IPS-15b (cell line): ENCODE data around the gene BUB1B.

Experiments
- H3K27me3 ChIP-seq: one replicate; pipeline ENCODE4 v1.6.1; 2013; ENCODE audit warnings: low read length; ENCODE audit not compliant: control insufficient read depth, insufficient read depth
- H3K36me3 ChIP-seq: one replicate; pipeline ENCODE4 v1.6.1; 2013; ENCODE audit warnings: low read length; ENCODE audit not compliant: control insufficient read depth, insufficient read depth
- H3K4me1 ChIP-seq: one replicate; pipeline ENCODE4 v1.6.1; 2013; ENCODE audit warnings: mild to moderate bottlenecking, low read length; ENCODE audit not compliant: control insufficient read depth, insufficient read depth
- H3K4me3 ChIP-seq: one replicate; pipeline ENCODE4 v1.5.1; 2013; ENCODE audit warnings: low read depth, low read length
- H3K9ac ChIP-seq: one replicate; pipeline ENCODE4 v1.6.1; 2013; ENCODE audit warnings: low read depth, mild to moderate bottlenecking, low read length
- H3K9me3 ChIP-seq: one replicate; pipeline ENCODE4 v1.6.1; 2013; ENCODE audit warnings: mild to moderate bottlenecking, low read length; ENCODE audit not compliant: control insufficient read depth, insufficient read depth

The BUB1B gene

DNA sequence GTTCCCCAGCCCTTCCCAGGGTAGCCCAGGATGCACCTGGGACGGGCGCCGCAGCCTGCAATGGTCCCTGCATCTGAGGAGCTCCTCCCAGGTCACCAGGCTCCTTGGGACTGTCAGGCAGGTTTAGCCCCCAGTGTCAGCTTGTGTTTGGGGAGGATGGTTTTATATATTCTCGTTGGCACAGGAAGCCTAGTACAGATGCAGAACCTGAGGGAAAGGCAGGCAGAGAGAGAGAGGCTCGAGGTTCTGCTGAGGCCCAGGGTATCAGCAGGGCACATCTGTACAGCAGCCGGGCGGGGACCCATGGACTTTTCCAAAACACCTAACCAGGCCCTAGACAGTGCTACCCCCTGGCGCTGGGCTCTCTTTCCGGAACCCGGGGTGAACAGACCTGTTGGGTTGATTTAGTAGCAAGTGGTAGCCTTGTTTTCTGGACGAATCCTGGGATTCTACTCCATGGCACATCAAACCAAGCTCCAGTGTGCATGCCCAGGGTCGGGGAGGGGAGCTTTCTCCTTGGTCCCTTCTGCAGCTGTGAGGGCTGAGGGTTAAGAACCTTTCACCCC, 86.6 kb downstream of the BUB1B start:
- H3K36me3 ChIP-seq = no peaks in the 10 kb centered on the region
- no peaks in the 10 kb centered on the region for H3K4me1 ChIP-seq
- no peak overlapping the region for H3K4me3 ChIP-seq
- H3K9me3 ChIP-seq = no peaks in the 10 kb centered on the region
- no peak overlapping the region for H3K9ac ChIP-seq
- peaks cover 12% of the 10 kb centered on the region for H3K27me3 ChIP-seq

DNA sequence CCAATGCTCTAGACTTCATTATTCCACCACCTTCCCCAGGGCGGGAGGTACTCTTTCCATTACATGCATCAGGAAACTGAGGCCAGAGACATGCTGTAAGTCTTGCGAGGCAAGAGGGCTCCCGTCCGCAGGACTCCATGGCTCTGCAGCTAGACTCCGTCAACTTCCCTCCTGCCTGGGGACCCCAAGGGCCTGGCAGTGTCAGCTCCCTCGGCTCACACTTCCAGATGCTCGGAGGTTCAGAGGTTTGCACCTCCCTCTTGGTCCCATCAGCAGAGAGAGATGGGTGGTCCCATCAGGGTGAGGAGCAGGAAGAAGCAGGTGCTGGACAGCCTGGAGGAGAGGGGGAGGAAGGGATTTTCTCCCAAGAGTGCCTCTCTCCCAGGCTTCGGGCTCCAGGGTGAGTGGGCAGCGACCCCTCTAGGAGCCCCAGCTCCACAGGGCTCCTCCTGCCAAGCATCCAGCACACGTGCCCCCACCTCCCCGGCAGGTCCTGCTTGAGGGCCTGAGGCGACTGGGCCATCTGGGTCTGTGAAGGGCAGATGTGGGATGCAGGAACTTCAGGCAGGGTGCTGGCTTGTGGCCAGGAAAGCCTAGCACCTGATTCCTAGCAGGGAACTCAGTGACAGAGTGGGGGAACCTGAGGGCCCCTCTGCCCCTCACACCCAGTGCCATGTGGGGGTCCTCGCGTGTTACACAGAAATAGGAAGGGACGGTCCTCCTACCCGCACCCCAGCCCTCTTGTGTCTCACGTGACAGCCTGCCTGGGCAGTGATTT, 87.3 kb downstream of the BUB1B start:
- Histone ChIP-seq H3K36me3 (no peaks in the 10 kb centered on the region), H3K4me1 (no peaks in the 10 kb centered on the region), H3K27me3 (peaks cover 15% of the 10 kb centered on the region), H3K9me3 (no peaks in the 10 kb centered on the region), H3K4me3 (no peak overlapping the region), H3K9ac (no peak overlapping the region)

DNA sequence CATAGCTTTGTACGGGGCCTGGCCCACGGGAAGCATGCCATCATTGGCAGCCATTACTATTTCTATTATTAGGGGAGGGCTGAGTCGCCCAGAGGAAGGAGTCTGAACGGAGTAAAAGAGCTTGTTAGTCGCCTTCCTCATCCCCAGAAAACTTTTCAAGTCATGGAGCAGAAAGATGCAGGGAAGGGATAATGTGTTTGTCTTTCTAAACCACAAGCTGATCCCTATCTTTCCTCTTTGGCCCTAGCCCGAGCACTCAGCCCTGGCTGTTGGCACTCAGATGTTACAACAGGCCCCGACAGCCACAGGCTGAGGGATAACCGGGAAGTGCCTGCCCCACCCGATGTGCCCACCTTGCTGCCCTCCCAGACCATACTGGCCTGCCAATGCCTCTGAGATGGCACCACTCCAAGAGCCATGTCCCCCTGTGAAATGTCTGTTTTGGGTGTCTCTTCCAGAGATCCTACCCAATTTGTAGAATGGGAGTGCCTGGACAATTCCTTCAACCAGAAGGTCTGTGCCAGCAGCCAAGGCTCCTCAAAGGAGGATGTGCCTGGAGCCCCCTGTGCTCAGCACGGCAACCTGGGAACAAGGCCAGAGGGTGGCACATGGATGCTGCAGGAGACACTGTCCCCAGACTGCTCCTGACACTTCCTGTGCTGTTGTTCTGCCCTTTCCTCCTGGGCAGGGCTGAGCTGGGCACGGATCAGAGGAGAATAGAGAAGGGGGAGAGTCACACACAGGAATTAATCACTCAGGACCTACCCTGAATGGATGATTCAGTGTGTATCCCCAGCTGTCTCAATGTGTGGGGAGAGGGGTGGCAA, 88.8 kb downstream of the BUB1B start:
- H3K9me3 ChIP-seq = no peaks in the 10 kb centered on the region
- H3K4me3 ChIP-seq = no peak overlapping the region
- H3K36me3 ChIP-seq = no peaks in the 10 kb centered on the region
- no peaks in the 10 kb centered on the region for H3K4me1 ChIP-seq
- peaks cover 30% of the 10 kb centered on the region for H3K27me3 ChIP-seq
- no peak overlapping the region for H3K9ac ChIP-seq

DNA sequence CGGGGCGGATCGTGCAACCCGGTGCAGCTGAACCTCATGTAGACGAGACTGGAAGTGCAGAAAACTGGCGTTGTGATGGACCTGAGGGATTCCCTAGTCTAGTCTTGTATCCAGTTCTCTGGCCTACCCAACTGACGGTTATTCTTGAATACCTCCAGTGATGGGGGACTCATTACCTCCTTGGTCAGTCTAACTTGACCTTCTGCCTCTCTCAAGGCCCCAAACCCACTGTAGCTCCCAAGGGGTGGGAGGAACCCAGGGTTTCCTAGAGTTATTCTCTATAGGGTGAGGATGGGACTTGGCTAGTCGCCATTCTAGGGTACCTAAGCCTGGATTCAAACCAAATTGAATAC, 89.4 kb downstream of the BUB1B start:
- Histone ChIP-seq H3K4me1 (no peaks in the 10 kb centered on the region), H3K9me3 (no peaks in the 10 kb centered on the region), H3K27me3 (peaks cover 32% of the 10 kb centered on the region)

DNA sequence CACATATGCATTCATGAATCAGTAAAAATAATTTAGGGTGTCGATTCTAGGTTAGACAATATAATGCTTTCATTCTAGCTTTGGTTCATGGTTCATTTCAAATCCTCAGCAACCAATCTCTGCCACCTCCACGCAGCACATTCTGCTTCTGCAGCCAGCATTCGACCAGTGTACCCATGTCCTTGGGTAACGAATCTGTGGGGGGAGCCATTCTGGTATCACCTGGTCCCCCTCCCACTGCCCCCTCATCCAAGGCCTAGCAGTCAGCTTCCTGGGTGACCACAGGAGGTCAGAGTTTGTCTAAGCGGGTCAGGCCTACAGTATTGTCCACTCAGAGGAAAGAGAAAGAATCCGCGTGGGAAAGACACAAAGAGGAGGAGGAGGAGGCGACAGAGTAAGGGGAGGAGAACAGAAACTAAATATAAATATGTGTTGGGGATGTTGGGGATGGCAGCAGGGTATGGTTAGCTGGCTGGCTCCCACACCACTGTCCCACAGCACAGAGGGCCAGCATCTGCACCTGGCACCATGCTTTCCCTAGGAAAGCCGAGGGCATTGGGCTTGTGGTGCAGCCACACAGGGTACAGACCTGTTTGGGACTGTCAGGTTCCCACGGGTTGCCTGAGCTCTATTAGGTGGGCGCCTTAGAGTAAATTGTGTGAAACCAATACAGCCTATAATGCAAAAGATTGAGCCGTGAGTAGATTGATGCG, 90.1 kb downstream of the BUB1B start:
- Histone ChIP-seq H3K9ac (no peak overlapping the region), H3K4me3 (no peak overlapping the region), H3K9me3 (no peaks in the 10 kb centered on the region), H3K36me3 (no peaks in the 10 kb centered on the region), H3K4me1 (no peaks in the 10 kb centered on the region), H3K27me3 (peaks cover 32% of the 10 kb centered on the region)

More for the DNA sequence above, 89.4 kb downstream of the BUB1B start:
- Histone ChIP-seq H3K9ac (no peak overlapping the region), H3K4me3 (no peak overlapping the region), H3K36me3 (no peaks in the 10 kb centered on the region)

DNA sequence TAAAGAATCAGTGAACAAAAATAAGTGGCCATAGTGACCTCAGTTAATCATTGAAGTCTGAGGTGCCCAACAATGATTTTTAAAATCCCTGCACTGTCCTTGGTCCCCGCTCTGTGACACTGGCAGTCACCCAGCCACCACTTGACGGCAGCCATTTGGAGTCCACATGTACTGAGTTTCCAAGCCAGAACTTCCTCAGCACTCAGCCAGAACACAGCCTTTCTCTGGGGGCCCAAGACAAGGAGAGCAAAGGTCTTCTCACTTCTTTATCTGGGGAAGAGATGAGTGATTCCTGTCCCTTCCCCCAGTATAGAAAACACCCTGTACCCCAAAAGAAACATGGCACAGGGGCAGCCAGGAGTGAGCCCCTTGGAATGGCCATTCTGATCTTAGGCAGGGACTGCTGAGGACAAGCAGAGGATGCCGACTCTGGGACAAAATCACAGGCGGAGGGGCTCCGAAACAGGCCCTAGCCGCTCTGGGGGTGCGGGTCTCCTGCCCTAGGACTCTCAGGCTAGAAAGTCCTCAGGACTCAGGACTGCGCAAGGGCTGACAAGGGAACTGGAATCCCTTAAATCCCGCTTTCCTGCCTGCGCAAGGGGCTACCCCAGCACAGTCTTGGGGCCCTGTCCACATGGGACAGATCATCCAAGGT, 90.7 kb downstream of the BUB1B start:
- H3K27me3 ChIP-seq = peaks cover 32% of the 10 kb centered on the region
- no peaks in the 10 kb centered on the region for H3K36me3 ChIP-seq
- H3K9me3 ChIP-seq = no peaks in the 10 kb centered on the region
- H3K4me3 ChIP-seq = peak overlapping the region; percentile 62
- H3K9ac ChIP-seq = no peak overlapping the region
- H3K4me1 ChIP-seq = no peaks in the 10 kb centered on the region

DNA sequence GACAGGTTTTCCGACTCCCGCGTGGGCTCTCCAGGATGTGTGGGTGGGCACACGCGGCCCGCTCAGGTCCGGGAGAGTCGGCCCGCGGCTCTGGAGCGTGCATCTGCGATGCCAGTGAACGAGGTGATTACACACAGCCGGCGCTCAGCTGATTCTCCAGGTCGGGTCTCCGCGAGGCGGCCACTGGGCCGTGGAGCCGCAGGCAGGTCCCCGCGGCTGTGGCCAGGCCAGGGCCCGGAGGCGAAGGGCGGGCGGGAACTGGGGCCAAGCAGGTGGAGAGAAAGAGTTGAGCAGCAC, 91.2 kb downstream of the BUB1B start:
- Histone ChIP-seq H3K4me3 (peak overlapping the region; percentile 62), H3K36me3 (no peaks in the 10 kb centered on the region), H3K9ac (no peak overlapping the region), H3K9me3 (no peaks in the 10 kb centered on the region), H3K27me3 (peaks cover 32% of the 10 kb centered on the region), H3K4me1 (no peaks in the 10 kb centered on the region)

DNA sequence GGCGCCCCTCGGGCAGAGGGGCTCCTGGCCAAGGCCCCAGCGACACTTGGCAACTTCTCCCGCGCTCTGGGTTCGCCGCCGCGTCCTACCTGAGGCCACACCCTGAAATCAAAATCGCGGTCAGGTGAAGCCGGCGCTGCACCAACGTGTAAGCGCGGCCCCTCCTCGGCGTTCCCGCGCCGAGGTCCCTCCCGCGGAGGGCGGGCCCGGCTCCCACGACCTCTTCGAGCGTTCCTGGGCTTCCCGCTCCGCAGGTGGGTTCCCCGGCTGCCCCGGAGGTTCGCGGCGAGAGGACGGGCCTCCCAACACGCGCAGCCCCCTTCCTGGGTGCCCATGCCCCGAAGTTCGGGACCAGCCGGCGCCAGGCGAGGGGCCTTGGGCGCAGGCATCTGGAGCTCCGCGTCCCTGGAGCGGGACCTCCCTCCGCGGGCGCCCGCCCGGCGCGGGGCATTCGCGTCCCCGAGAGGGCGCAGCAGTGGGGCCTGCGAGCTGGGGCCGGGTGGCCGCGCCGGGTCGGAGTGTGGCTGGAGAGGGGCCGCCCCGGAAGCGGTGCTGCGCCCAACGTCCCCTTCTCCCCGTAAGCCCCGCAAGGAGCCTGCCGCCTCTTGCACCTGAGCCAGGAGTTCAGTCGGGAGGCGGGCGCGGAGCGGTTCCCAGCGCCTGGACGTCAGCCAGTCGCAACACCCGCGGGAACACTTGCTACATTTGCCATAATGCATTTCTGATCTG, 91.7 kb downstream of the BUB1B start:
- no peaks in the 10 kb centered on the region for H3K4me1 ChIP-seq
- peak overlapping the region; percentile 62 for H3K4me3 ChIP-seq
- no peaks in the 10 kb centered on the region for H3K9me3 ChIP-seq
- peak overlapping the region; percentile 47 for H3K9ac ChIP-seq
- peaks cover 32% of the 10 kb centered on the region for H3K27me3 ChIP-seq
- no peaks in the 10 kb centered on the region for H3K36me3 ChIP-seq

DNA sequence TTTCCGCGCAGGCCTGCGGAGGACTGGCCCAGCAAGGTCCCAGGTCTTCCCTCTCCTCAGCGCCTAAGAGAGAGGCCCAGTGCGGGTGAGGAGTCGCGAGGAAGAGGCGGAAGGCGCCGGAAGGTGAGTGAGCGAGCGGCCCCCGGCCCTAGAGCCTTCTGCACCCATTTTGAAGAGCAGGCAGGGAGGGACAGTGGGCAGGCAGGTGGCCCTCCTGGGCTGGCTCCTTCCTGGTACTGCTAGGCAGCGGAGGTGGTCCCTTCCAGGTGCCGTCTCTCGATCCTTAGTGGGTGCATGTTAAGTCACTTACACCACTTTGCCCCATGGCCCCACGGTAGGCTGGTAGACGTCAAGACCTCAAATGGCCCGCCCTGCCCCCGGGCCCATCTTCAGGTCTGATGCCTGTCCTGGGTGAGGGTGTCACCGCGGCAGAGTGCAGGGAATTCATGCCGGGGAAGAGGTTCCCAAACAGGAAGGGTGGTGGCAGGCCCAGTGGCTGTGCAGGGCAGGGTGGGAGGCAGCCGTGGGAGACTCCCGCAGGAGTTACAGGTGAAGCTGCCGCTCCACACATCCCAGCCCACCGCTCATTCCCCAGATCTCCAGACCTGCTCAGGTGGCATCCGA, 92.4 kb downstream of the BUB1B start:
- H3K9me3 ChIP-seq = no peaks in the 10 kb centered on the region
- H3K4me3 ChIP-seq = peak overlapping the region; percentile 62
- peaks cover 1% of the 10 kb centered on the region for H3K4me1 ChIP-seq
- peaks cover 32% of the 10 kb centered on the region for H3K27me3 ChIP-seq
- peak overlapping the region; percentile 47 for H3K9ac ChIP-seq
- H3K36me3 ChIP-seq = no peaks in the 10 kb centered on the region

DNA sequence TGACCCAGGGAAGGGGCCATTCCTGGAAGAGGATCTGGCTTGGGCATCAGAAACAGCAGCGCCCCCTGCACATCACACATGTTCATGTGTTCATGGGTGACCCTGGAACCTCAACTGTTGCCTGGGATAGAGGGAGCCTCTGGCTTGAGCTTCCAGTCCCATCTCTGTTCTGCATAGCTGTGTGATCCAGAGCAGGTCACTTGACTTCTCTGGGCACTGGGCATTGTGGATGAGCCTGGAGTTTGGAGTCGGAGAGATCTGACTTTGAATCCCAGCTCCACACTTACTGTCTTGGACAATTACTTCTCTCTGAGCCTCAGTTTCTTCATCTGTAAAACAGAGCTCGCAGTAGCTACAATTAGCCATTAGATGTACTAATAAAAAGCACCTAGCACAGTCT, 93.6 kb downstream of the BUB1B start:
- H3K27me3 ChIP-seq = peaks cover 32% of the 10 kb centered on the region
- peaks cover 6% of the 10 kb centered on the region for H3K4me1 ChIP-seq
- H3K9ac ChIP-seq = no peak overlapping the region
- no peak overlapping the region for H3K4me3 ChIP-seq
- no peaks in the 10 kb centered on the region for H3K9me3 ChIP-seq
- no peaks in the 10 kb centered on the region for H3K36me3 ChIP-seq
